Measurements from ENCODE around the gene SPP1. TPM values are rescaled to one million over a fixed set of nuclear protein-coding genes. Genes with fewer than 3 reads are reported as not detected.

The SPP1 gene
- total RNA-seq, 1 donor from 2014 or later: not detected

GRCh38 chr4:88007304-88008121 is 32.0 kb downstream of the SPP1 start, which contains the start of gene PKD2:
Gene PKD2, plus strand, starts transcription at chr4:88007635. Its CDS starts 99 bp downstream, at chr4:88007734.
- DNase-seq (ENCODE audit: low read depth): peak; percentile 36
- no peak for FAIRE-seq
- TF ChIP-seq CTCF (IDR thresholded peaks at IDR 0.05; ENCODE audit: insufficient read depth, low read length, severe bottlenecking): no peak
- peak within 1 kb of the TSS; percentile 82 for H3K4me3 ChIP-seq (ENCODE audit: low read depth, low read length)
- no peaks in the 10 kb centered on the region for H3K36me3 ChIP-seq (ENCODE audit: control insufficient read depth, insufficient read depth, low read length)
- no peaks in the 10 kb centered on the region for H3K27me3 ChIP-seq (ENCODE audit: control insufficient read depth, insufficient read depth, low read length)

GRCh38 chr4:88008122-88008742 is 32.7 kb downstream of the SPP1 start:
- peak overlapping the region; percentile 82 for H3K4me3 ChIP-seq (ENCODE audit: low read depth, low read length)
- DNase-seq (ENCODE audit: low read depth) (no peak), FAIRE-seq (no peak)
- TF ChIP-seq CTCF (IDR thresholded peaks at IDR 0.05; ENCODE audit: insufficient read depth, low read length, severe bottlenecking): no peak
- H3K27me3 ChIP-seq (ENCODE audit: control insufficient read depth, insufficient read depth, low read length): no peaks in the 10 kb centered on the region
- H3K36me3 ChIP-seq (ENCODE audit: control insufficient read depth, insufficient read depth, low read length): no peaks in the 10 kb centered on the region

GRCh38 chr4:88008743-88009171 is 33.2 kb downstream of the SPP1 start:
- FAIRE-seq (no peak), DNase-seq (ENCODE audit: low read depth) (no peak)
- no peaks in the 10 kb centered on the region for H3K27me3 ChIP-seq (ENCODE audit: control insufficient read depth, insufficient read depth, low read length)
- no peaks in the 10 kb centered on the region for H3K36me3 ChIP-seq (ENCODE audit: control insufficient read depth, insufficient read depth, low read length)
- peak overlapping the region; percentile 82 for H3K4me3 ChIP-seq (ENCODE audit: low read depth, low read length)
- no peak for TF ChIP-seq CTCF (IDR thresholded peaks at IDR 0.05; ENCODE audit: insufficient read depth, low read length, severe bottlenecking)

- Histone ChIP-seq H3K27me3 (ENCODE audit: control insufficient read depth, insufficient read depth, low read length) (no peaks in the 10 kb centered on the region), H3K4me3 (ENCODE audit: low read depth, low read length) (no peak overlapping the region), H3K36me3 (ENCODE audit: control insufficient read depth, insufficient read depth, low read length) (no peaks in the 10 kb centered on the region)
- no peak for FAIRE-seq
- TF ChIP-seq CTCF (IDR thresholded peaks at IDR 0.05; ENCODE audit: insufficient read depth, low read length, severe bottlenecking): no peak
- DNase-seq (ENCODE audit: low read depth): no peak
Measured at GRCh38 chr4:88009871-88010270, 34.4 kb downstream of the SPP1 start.

GRCh38 chr4:88010966-88011365 is 35.5 kb downstream of the SPP1 start:
- H3K4me3 ChIP-seq (ENCODE audit: low read depth, low read length): no peak overlapping the region
- TF ChIP-seq CTCF (IDR thresholded peaks at IDR 0.05; ENCODE audit: insufficient read depth, low read length, severe bottlenecking): no peak
- H3K27me3 ChIP-seq (ENCODE audit: control insufficient read depth, insufficient read depth, low read length): no peaks in the 10 kb centered on the region
- no peaks in the 10 kb centered on the region for H3K36me3 ChIP-seq (ENCODE audit: control insufficient read depth, insufficient read depth, low read length)
- FAIRE-seq (no peak), DNase-seq (ENCODE audit: low read depth) (no peak)

All from bronchial epithelial cell (primary cell).